NCI-H1417 (cell line): ENCODE data around the gene SHISA9.

Source experiments
- DNase-seq, 3 experiments: peaks; one replicate each; lab custom pipeline; 2025; lab: John Stamatoyannopoulos, UW

The SHISA9 gene

DNA sequence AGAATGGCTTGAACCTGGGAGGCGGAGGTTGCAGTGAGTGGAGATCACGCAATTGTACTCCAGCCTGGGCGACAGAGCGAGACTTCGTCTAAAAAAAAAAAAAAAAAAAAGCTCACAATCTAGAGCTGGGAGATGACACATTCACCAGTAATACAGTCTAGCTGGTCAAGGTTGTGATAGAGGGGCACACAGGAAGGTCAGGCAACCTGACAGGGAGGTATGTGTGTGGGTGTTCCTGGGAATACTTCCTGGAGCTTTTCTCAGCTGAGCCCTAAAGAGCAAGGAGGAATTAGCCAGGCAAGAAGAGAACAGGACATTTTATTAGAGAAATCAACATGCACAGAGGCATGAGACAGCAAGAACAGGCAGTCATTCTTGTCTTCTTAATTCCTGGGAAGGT is 216.7 kb downstream of the SHISA9 start:
- DNase-seq: no peak

DNA sequence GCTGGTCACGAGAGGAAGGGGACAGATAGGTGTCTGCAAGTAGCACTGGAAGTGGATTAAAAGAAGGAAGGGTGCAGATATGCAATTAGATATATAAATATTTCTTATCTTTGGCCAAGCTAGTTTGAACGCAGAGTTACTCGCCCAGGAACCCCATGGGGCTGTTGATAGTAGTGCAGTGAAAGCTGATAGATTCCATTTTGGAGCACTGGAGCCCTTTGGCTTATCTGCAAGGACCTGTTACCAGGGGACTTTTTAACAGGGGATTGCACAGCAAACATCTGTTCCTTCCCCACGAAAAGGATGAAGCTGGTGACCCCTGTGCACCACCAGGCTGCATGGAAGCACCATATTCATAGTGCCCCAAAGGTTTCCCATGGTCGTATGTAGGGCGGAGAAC is 218.7 kb downstream of the SHISA9 start:
- DNase-seq: no peak

DNA sequence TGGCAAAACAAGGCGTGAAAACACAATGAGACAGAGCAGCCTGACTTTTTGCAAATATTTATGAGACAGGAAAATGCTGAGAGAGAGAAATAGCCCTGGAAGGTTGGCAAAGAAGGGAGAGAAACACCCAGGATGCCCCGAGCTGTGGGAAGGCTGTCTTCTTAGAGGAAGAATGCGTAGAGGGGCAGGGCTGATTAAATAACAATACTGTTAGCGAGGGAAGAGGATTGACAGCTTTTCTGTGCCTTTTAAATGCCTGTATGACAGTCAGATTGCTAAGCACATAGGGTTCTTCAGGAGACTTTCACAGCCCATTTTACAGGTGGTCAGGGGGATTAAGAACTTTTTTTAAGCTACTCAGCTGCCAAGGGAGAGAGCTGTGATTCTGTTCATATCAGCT is 219.2 kb downstream of the SHISA9 start:
- no peak for DNase-seq

DNA sequence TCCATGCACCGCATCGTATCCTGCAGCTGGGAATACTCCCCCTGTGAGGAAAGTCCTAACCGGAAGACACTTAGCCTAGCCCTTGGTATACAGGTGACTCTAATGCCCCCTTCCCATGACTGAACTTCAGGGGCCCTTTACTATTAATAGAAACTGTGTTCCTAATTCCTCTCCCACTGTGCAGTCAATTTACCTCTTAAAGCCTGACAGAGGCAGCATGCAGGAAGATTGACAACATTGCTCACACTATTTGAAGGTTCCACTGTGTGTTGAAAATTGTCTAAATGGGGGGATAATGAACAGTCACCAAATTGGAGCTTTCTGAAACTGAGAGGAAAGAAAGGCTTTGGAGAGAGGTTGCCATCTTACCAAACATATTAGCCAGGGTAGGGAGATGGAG is 222.6 kb downstream of the SHISA9 start:
- DNase-seq: no peak

DNA sequence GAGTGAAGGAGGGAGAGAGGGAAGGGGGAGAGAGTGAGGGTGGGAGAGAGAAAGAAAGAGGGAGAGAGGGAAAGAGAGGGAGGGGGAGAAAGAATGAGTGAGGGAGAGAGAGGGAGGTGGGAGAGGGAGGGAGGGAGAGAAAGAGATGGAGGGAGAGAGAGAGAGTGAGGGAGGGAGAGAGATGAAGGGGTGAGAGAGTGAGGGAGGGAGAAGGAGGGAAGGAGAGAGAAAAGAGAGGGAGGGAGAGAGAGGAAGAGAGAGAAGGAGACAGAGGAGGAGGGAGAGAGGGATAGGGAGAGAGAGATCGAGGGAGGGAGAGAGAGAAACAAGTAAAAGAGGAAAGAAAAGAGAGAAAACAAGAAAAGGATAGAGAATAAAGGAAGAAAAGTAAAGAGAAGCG is 225.7 kb downstream of the SHISA9 start:
- DNase-seq: no peak

DNA sequence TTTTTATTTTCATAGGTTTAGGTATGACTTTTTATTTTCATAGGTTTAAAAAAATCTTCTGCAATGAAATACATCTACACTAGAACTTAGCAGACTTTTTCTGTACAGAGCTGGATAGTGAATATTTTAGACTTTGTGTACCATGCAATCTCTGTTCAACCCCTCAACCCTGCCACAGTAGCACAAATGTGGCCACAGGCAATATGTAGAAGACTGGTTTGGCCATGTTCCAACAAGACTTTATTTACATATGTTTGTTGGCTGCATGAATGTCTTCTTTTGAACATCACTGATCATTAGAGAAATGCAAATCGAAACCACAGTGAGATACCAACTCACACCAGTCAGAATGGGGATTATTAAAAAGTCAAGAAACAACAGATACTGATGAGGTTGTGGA is 229.2 kb downstream of the SHISA9 start:
- no peak for DNase-seq

DNA sequence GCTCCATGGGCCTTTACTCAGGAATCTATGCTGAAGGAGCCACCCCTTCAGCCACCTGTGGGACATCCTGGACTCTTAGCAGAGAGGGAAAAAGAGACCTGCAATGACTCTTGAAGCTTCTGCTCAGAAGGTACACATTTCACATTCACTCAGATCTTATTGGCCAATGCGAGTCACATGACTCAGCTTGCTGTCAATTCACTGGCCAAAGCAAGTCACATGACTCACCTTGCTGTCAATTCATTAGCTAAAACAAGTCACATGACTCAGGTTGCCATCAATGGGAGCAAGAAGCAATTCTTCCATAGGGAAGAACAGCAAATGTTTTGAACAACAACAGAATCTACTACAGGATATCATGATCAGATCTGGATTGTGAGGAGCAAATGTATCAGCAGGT is 233.4 kb downstream of the SHISA9 start:
- no peak for DNase-seq

DNA sequence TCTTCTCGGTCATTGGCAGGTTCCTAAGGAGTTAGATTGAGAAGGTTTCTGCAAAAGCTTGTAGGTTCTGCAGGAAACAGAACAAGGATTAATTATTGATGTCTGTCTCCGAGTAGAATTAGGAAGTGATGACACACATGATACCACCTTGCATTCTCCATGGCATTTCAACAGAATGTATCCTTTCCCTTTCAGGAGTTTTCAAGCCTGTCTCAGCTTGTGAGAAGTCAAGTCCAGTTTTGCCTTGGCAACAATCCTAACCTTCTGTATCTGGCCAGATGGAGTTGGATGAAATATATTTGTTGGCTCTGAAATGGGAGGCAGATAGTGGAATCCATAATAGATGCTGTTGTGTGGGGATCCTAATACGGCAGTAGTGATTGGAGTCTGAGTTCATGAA is 235.5 kb downstream of the SHISA9 start:
- DNase-seq: no peak

DNA sequence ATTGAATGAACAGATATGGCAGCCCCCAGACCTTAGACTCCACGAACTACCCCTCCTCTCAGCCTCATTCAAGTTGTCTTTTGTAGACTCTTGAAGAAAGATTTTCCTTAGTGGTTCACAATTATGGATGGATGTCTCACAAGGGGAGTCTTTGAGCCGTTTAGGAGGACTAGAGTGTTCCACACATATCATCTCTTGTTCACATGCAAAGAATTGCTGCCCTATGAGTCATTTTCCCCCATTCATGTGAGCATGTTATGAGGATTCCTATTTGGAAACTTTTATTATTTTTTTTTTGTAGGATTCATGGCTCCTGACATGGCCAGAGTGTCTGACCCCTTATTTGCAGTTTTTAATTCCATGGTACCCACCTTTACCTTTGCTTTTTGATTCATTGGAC is 237.1 kb downstream of the SHISA9 start:
- no peak for DNase-seq

DNA sequence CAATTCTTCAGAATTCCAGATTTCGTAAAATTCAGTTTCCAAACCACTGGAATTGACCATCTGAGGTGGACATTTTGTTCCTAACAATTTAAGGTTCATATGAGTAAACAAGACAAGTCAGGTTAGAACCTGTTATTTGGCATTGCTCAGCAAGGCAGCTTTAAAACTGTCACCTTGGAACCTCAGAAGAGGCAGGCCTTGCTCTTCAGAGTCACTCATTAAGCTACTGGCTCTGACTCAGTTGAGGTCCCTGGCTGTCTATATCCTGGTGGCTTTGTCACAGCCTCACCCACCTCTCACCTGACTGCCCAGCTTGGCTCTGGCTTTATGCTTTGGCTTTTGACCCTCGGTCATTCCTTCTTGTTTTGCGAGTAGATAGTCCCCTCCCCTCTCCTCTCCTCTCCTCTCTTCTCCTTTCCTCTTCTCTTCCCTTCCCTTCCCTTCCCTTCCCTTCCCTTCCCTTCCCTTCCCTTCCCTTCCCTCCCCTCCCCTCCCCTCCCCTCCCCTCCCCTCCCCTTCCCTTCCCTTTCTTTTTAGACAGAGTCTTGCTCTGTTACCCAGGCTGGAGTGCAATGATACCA is 238.4 kb downstream of the SHISA9 start:
- DNase-seq: no peak

DNA sequence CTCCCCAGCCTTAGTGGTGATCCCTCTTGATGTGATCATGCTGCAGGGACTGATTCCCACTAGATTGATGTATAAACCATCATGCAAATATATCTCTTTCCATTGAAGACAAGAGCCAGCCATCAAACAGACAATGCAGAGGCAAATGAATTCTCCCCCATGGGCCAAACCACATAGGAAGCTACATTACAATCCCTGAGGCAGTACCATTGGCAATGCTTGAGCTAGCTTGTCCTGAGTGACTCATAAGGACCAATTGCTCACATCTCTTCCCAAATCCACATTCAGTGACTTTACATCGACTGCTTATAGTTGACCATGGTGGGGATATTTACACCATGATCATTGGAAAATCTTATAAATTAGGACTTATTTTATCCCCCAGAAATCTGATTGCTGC is 242.2 kb downstream of the SHISA9 start:
- DNase-seq: no peak

DNA sequence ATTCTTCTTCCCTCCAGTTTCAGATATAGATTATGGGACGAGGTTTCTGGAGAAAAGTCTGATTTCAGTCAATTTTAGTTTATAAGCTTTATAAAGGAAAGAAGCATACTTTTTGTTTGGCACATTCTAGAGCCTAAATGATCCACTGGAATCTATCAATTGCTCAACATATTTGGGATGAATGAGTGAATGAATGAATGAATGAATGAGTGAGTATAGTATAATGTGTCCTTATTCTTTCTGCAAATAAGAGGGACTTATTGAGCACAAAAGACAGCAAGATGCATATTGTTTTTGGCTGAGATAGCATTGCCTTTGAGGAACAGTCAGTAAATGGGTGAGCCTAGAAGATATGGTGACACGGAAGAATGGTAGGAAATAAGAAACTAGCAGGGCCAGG is 245.4 kb downstream of the SHISA9 start:
- no peak for DNase-seq

DNA sequence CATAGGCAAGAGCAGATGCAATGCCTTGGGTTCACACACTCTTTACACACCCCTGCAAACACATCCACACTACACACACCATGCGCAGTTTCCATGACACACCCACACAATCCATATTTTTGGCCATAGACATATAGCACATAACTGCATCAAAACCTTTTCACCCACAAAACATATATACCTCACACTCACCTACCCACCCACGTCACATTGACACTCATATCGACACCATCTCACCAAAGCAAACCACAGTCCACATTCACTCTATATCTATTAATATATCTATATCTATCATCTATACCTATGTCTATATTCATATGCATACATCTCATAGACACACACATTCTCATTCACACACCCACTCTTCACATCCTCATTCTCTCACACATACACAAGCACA is 246.9 kb downstream of the SHISA9 start:
- no peak for DNase-seq

DNA sequence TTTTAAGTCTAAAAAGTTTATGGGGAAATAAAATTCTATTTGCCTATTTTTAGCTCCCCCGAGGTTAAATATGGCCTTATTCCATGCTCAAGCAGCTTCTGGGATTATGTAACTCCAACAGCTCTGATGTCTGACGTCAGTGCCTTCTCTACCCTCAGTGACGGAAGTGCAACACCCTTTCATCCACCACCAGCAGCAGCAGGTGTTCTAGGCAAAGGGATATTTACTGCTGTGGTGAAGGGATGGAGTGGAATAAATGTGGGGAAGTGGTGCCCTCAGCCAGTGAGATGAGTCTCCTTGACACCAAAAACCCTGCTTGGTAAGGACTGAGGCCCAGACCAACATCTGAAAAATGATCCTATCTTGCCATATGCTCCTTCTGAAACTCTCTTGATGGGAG is 247.4 kb downstream of the SHISA9 start:
- peak in 1 of 3 experiments; percentile 12 for DNase-seq

DNA sequence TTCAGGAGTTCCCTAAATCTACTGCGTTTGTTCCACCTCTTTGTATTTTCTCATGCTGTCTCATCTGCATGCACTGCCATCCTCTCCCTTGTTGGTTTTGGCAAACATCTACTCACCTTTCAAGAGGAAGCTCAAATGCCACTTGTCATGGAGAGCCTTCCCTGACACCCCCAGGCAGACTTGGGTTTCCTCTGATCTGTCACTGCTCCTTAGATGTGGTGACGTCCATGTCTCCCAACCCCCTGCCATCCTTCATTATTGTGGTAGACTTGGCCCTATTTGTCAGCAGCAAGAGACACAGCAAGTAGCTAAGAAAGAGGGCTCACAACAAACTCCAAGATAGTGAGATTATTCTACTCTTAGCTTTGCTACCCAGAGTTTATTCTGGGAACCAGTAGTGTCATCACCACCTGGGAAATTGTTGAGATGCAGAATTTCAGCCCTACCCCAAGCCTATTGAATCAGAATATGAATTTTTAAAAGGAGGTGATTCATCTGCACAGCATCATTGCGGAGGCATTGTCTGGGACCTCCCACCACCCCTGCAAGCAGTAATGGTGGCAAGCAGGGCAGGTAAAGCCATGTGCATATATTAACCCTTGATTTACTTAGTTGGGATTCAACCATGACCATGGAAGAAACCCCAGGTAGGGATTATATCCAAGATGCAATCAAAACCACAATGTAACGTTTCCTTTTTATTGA is 248.9 kb downstream of the SHISA9 start:
- DNase-seq: no peak

DNA sequence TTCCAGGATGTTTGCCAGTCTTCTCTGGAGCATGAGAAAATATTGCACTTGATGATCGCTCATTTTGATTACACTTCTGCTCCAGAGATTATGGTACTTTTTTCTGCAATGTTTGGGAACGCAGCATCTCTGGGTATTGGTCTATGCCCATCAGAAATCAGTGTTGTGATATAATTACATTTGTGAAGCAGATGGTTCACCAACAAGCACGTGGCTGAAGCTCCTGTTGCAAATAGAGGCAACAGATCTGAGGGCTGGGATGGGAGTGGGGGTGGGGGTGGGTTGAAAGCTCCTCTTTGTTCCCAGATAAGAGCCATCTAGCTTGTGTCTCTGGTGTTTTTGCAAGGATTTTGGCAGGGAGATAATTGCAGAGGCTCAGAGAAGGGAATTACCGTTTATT is 252.3 kb downstream of the SHISA9 start:
- no peak for DNase-seq

DNA sequence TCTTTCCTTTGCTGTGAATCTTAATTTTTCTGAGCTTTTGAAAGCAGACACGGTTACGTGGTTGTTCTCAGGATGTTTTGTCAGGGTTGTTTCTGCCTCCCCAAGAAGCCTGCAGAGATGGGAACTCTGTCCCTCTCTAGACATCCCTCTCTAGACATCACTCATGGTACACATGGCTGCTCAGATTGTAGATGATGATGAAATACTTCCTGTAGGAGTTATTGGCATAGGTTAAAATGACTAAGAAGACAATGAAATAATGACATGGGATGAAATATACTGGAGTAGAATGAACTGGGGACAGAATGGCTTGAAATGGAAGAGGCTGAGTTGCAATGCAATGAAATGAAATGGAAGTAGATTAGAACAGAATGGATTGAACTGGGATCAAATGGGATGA is 253.4 kb downstream of the SHISA9 start:
- no peak for DNase-seq

DNA sequence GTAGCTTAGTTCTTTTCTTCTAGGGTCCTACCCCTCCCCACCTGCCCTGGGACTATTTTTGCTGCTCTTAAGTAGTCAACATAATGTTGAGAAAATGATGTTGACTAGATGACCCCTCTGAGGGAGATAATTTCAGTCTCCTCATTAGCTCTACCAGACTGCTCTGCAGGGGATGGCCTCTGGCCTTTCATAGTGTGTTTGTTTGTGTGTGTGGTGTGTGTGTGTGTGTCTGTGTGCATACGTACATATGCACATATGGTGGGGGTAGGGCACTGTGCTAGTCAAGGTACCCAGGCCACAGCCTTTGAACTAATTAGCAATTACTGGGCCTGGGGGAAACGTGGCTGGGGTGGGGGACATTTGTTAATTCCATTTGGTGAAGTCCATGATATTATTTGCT is 254.0 kb downstream of the SHISA9 start:
- no peak for DNase-seq

DNA sequence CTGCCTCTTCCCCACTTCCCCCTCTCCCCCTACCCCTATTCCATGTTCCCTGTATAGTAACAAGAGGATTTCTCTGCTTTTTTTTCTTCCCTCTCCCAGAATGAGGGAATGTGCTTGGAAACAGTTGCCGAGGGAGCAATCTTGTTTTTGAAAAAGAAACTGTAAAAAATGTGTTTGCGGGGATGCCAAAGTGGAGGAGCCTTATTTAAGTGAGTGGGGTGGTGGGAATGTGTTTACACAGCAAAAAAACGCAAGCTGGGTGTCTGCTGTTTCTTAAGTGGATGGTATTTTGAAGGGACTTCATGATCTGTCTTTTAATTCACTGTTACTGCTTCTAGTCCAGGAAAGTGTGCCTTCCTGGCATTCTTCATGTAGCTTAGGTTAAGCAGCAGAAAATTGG is 254.4 kb downstream of the SHISA9 start:
- no peak for DNase-seq

DNA sequence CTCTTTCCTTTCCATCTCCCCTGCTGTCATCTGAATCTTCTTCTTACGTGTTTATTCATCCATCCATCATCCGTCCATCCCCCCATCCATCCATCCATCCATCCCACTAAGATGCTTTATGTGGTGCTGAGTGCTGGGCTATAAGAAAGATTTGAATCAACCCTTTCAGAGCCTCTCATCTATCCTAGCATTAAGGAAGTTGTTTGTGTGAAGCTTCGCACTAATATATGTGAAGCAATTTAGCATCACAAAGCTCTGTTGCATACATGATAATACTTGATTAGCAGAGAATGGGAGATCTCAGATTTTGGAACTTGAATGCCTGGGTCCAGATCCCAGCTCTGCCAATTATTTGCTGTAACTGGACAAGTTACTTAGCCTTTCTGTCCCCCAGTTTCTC is 255.7 kb downstream of the SHISA9 start:
- DNase-seq: no peak

DNA sequence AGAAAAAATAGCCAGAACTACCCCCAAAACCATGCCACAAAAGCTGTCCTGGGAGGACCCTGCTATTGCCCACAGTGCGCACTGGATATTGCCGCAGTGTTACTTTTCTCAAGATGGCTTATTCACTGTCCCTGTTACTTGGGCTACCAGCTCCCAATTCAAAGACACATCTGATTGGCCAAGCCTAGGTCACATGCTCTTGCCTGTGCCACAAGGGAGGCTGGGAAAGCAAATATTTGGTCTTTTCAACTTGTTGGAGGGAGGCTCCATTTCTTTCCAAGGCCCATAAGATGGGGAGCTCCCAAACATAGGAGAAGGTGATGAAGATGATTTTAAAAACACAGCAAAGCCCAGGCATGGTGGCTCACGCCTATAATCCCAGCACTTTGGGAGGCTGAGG is 257.0 kb downstream of the SHISA9 start:
- DNase-seq: no peak

DNA sequence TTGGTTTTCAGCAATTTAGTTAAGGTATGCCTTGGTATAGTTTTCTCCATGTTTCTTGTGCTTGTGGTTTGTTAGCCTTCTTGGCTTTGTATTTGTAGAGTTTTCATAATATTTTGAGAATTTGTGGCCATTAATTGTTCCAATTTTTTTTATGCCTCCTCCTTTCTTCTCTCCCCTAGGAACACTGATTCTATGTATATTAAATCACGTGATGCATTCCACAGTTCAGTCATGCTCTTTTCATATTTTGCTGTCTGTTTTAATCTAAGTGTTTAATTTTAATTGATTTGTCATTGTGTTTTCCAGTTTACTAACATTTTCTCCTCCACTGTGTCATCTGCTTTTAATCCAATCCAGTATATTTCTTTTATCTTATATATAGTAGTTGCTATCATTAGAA is 263.6 kb downstream of the SHISA9 start:
- DNase-seq: no peak

DNA sequence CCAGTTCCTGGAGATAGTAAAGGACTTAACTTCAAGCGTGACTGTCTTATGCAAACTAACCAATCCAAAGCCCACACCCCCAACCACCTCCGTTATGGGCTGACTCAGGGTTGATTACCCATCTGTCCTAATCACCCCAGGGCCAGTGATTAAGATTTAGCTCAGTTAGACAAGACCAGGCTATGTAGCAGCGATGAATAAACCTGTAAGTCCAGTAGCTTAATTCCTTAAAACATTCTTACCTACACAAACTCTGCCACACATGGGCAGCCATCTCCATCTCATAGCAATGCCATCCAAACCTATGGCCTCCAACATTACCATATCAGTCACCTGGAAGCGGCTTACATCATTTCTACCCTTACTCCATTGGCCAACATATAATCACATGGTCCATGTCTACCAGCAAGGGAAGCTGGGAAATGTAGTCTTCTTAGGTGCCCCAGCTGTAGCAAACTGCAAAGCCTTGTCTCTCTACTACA is 266.7 kb downstream of the SHISA9 start:
- no peak for DNase-seq

DNA sequence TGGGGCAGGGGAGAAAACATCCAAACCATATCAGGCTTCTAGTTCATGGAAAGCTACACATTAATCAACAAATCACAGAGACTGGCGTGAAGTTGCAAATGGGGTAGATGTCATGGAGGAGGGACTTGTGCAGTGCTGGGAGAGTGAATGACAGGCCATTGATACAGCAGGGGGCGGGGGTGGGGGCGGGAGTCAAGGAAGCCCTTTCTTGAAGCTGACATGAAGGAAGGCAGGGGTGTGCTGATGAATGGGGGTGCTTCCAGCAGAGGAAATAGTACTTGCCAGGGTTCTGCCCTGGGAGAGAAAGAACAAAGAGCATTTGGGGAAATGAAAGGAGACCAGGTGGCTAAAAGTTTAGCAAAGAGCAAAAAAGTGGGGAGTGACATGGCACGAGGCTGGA is 269.9 kb downstream of the SHISA9 start:
- no peak for DNase-seq
